Natural killer cell (primary cell): ENCODE results near the gene VAV3. TPM values are rescaled to one million over a fixed set of nuclear protein-coding genes. Genes with fewer than 3 reads are reported as not detected.
A peak's percentile ranks its signal among the peaks of the same experiment; 100 is the strongest.

ENCODE experiments used
- ATAC-seq, 3 donors: fragments of 150-1000 bp in 2 of 3; fragments of 200-7000 bp in 1 of 3; cut with Tn5 transposase; 1 replicate in 1 of 3; 2 replicates in 2 of 3; pipeline ENCODE4 v1.10.0; 2021; ENCODE audit warnings: mild to moderate bottlenecking in 2 of 3, moderate library complexity in 2 of 3
- DNase-seq, 2 donors: peaks; one replicate each; pipeline versions ENCODE4 v3.0.0 to v3.0.0-alpha.2; 2013 to 2021; ENCODE audit warnings: mixed read lengths in 1 of 2
- H3K27ac ChIP-seq: one replicate; pipeline ENCODE4 v1.5.1; 2013; ENCODE audit warnings: mild to moderate bottlenecking, low read length
- H3K27me3 ChIP-seq: one replicate; pipeline ENCODE4 v1.6.1; 2013; ENCODE audit warnings: low read length; ENCODE audit not compliant: control insufficient read depth, insufficient read depth
- H3K36me3 ChIP-seq: one replicate; pipeline ENCODE4 v1.6.1; 2013; ENCODE audit warnings: low read length; ENCODE audit not compliant: control insufficient read depth, insufficient read depth
- H3K4me1 ChIP-seq: one replicate; pipeline ENCODE4 v1.6.1; 2013; ENCODE audit warnings: low read length; ENCODE audit not compliant: control insufficient read depth, insufficient read depth
- H3K4me3 ChIP-seq: one replicate; pipeline ENCODE4 v1.5.1; 2013; ENCODE audit warnings: low read length
- H3K9me3 ChIP-seq: one replicate; pipeline ENCODE4 v1.6.1; 2013; ENCODE audit warnings: low read length; ENCODE audit not compliant: control insufficient read depth, insufficient read depth
- H3K27ac Mint-ChIP-seq, 2 donors: one replicate each; pipeline ENCODE4 v1.8.0; 2022; ENCODE audit warnings: mild to moderate bottlenecking in 2 of 2, mixed read lengths in 2 of 2, moderate library complexity in 1 of 2
- H3K27me3 Mint-ChIP-seq, 2 donors: one replicate each; pipeline ENCODE4 v1.8.0; 2022; ENCODE audit warnings: low read depth in 2 of 2, mixed read lengths in 2 of 2
- H3K36me3 Mint-ChIP-seq: one replicate; pipeline ENCODE4 v1.8.0; 2022; ENCODE audit warnings: mixed read lengths
- H3K4me1 Mint-ChIP-seq, 2 donors: one replicate each; pipeline ENCODE4 v1.8.0; 2022; ENCODE audit warnings: mixed read lengths in 2 of 2
- H3K4me3 Mint-ChIP-seq: one replicate; pipeline ENCODE4 v1.8.0; 2022; ENCODE audit warnings: mild to moderate bottlenecking, moderate library complexity, mixed read lengths
- H3K9me3 Mint-ChIP-seq, 2 donors: one replicate each; pipeline ENCODE4 v1.8.0; 2022; ENCODE audit warnings: mixed read lengths in 2 of 2
- CTCF ChIP-seq: fragments of 200-600 bp; IDR thresholded peaks from one replicate; pipeline ENCODE4 v1.8.0; 2022; ENCODE audit warnings: antibody characterized with exemption
- WGBS: methylation state at CpG from one replicate; pipeline ENCODE4 v1.1.7; 2013; ENCODE audit warnings: missing lambda C conversion rate; ENCODE audit not compliant: insufficient coverage; 5-methylcytosine and 5-hydroxymethylcytosine counted together
- intact Hi-C: fragments of 100-400 bp; cut with micrococcal nuclease; formaldehyde crosslinking; loops from one replicate; pipeline ENCODE4 v1.14.2; 2022
- total RNA-seq, 4 donors: library from RNA; stranded (reverse); fragments of 120-200 nt in 1 of 4; gene quantifications; one replicate each; pipeline versions ENCODE4 v1.2.3 to v1.2.4, GENCODE V29; 2013 to 2022

VAV3 gene
- total RNA-seq, 3 donors from 2014 or later (not counting 1 experiment from before 2014, with no cell fraction given), result 95.8 to 101 (median 96.6) TPM

- Histone ChIP-seq H3K4me1 (no peaks in the 10 kb centered on the region), H3K4me3 (no peak overlapping the region), H3K36me3 (peaks cover 14% of the 10 kb centered on the region), H3K27ac (no peak overlapping the region), H3K27me3 (no peaks in the 10 kb centered on the region), H3K9me3 (no peaks in the 10 kb centered on the region)
- H3K36me3 Mint-ChIP-seq, result no peaks in the 10 kb centered on the region
- 83% methylated on average over 1 of the region's 2 CpGs for WGBS
- no peak for ATAC-seq
- H3K4me3 Mint-ChIP-seq, result no peak overlapping the region
- no peak for DNase-seq
- peak overlapping the region; percentile 7 to 38 for H3K27ac Mint-ChIP-seq
- H3K4me1 Mint-ChIP-seq, result peaks cover 17 to 22% of the 10 kb centered on the region in 2 donors
- TF ChIP-seq CTCF, result no peak
- intact Hi-C loops, result no loop called here
- no peaks in the 10 kb centered on the region for H3K27me3 Mint-ChIP-seq
- peaks cover 0 to 2% of the 10 kb centered on the region in 2 donors for H3K9me3 Mint-ChIP-seq
Observed at GRCh38 chr1:107678993-107679392, 286.0 kb downstream of the VAV3 start.

GRCh38 chr1:107677697-107678096 is 287.3 kb downstream of the VAV3 start:
- Histone ChIP-seq H3K27ac (no peak overlapping the region), H3K9me3 (no peaks in the 10 kb centered on the region), H3K27me3 (no peaks in the 10 kb centered on the region), H3K36me3 (peaks cover 13% of the 10 kb centered on the region), H3K4me1 (no peaks in the 10 kb centered on the region), H3K4me3 (no peak overlapping the region)
- Mint-ChIP-seq H3K4me3 (no peak overlapping the region), H3K27me3 (no peaks in the 10 kb centered on the region), H3K4me1 (peaks cover 22 to 28% of the 10 kb centered on the region in 2 donors), H3K27ac (no peak overlapping the region), H3K9me3 (peaks cover 0 to 2% of the 10 kb centered on the region in 2 donors), H3K36me3 (no peaks in the 10 kb centered on the region)
- 100% methylated on average over 3 of the region's 3 CpGs for WGBS
- no peak for DNase-seq
- intact Hi-C loops, result no loop called here
- no peak for TF ChIP-seq CTCF
- no peak for ATAC-seq

GRCh38 chr1:107674486-107674885 is 290.5 kb downstream of the VAV3 start:
- Histone ChIP-seq H3K4me3 (no peak overlapping the region), H3K4me1 (no peaks in the 10 kb centered on the region), H3K27me3 (no peaks in the 10 kb centered on the region), H3K9me3 (no peaks in the 10 kb centered on the region), H3K36me3 (peaks cover 8% of the 10 kb centered on the region), H3K27ac (no peak overlapping the region)
- ATAC-seq, result no peak
- DNase-seq, result no peak
- 75% methylated on average over 1 of the region's 1 CpG for WGBS
- no peak overlapping the region for H3K27ac Mint-ChIP-seq
- H3K27me3 Mint-ChIP-seq, result no peaks in the 10 kb centered on the region
- no peaks in the 10 kb centered on the region for H3K36me3 Mint-ChIP-seq
- no peak for TF ChIP-seq CTCF
- peaks cover 0 to 2% of the 10 kb centered on the region in 2 donors for H3K9me3 Mint-ChIP-seq
- no peak overlapping the region for H3K4me3 Mint-ChIP-seq
- intact Hi-C loops, result no loop called here
- peaks cover 25 to 28% of the 10 kb centered on the region in 2 donors for H3K4me1 Mint-ChIP-seq

GRCh38 chr1:107673006-107673405 is 292.0 kb downstream of the VAV3 start:
- H3K4me1 ChIP-seq, result no peaks in the 10 kb centered on the region
- TF ChIP-seq CTCF, result no peak
- ATAC-seq (no peak), DNase-seq (no peak)
- no peaks in the 10 kb centered on the region for H3K27me3 ChIP-seq
- peaks cover 23 to 25% of the 10 kb centered on the region in 2 donors for H3K4me1 Mint-ChIP-seq
- H3K36me3 Mint-ChIP-seq, result no peaks in the 10 kb centered on the region
- intact Hi-C loops, result no loop called here
- no peak overlapping the region for H3K4me3 ChIP-seq
- no peak overlapping the region for H3K27ac ChIP-seq
- H3K36me3 ChIP-seq, result peaks cover 13% of the 10 kb centered on the region
- no peaks in the 10 kb centered on the region for H3K27me3 Mint-ChIP-seq
- H3K9me3 ChIP-seq, result no peaks in the 10 kb centered on the region
- WGBS, result 85% methylated on average over 1 of the region's 2 CpGs
- peak overlapping the region; percentile 12 to 46 for H3K27ac Mint-ChIP-seq
- peaks cover 0 to 2% of the 10 kb centered on the region in 2 donors for H3K9me3 Mint-ChIP-seq
- no peak overlapping the region for H3K4me3 Mint-ChIP-seq
